Panc1 (cell line): ENCODE data around the gene PGLYRP3.

Experiments
- CTCF ChIP-seq: fragments of 450-650 bp; IDR thresholded peaks from 2 replicates; pipeline ENCODE4 v1.5.1; 2017; ENCODE audit warnings: mild to moderate bottlenecking
- POLR2AphosphoS5 ChIP-seq: IDR thresholded peaks from 2 replicates; pipeline ENCODE4 v1.6.1; 2012; ENCODE audit warnings: mild to moderate bottlenecking, low read depth, low read length, moderate library complexity
- REST ChIP-seq, 2 experiments: IDR thresholded peaks; 2 replicates each; pipeline ENCODE4 v1.6.1; 2011 to 2012; ENCODE audit warnings: low read depth in 2 of 2, control low read depth in 1 of 2, low read length in 1 of 2, mild to moderate bottlenecking in 1 of 2, moderate library complexity in 1 of 2; ENCODE audit not compliant: insufficient read depth in 1 of 2

- TF ChIP-seq POLR2AphosphoS5 (no peak), CTCF (no peak), REST (IDR thresholded peaks at IDR 0.05; ENCODE audit: insufficient read depth in 1 of 2, low read depth in 2 of 2, low read length in 1 of 2) (no peak)
These were observed 35.1 kb upstream of the PGLYRP3 start for GRCh38 chr1:153347856-153348255.
